DND-41 (cell line): Measurements from ENCODE around the gene ING2.

Experiments
- ATAC-seq: fragments of 200-7000 bp; cut with Tn5 transposase; 3 replicates; pipeline ENCODE4 v1.9.1; 2021; ENCODE audit warnings: low read depth; ENCODE audit not compliant: insufficient read depth
- DNase-seq: peaks from one replicate; pipeline ENCODE4 v3.0.0-alpha.2; 2020
- H2AFZ ChIP-seq: 2 replicates; pipeline ENCODE4 v1.6.0; 2012; ENCODE audit warnings: low read depth, low read length
- H3K27ac ChIP-seq: 2 replicates; pipeline ENCODE4 v1.5.1; 2012; ENCODE audit warnings: low read length, inconsistent platforms
- H3K27me3 ChIP-seq: fragments of 200-600 bp; sonication (generic); 2 replicates; pipeline ENCODE4 v1.6.0; 2012; ENCODE audit warnings: low read length, mild to moderate bottlenecking, inconsistent platforms; ENCODE audit not compliant: insufficient read depth, poor library complexity
- H3K36me3 ChIP-seq: 2 replicates; pipeline ENCODE4 v1.5.1; 2012; ENCODE audit warnings: low read length, inconsistent platforms; ENCODE audit not compliant: insufficient read depth
- H3K4me1 ChIP-seq: 2 replicates; pipeline ENCODE4 v1.5.1; 2012; ENCODE audit warnings: mild to moderate bottlenecking, low read length; ENCODE audit not compliant: insufficient read depth
- H3K4me2 ChIP-seq: 2 replicates; pipeline ENCODE4 v1.6.0; 2012; ENCODE audit warnings: mild to moderate bottlenecking, moderate library complexity, low read length, inconsistent platforms; ENCODE audit not compliant: insufficient read depth
- H3K4me3 ChIP-seq, 2 experiments: fragments of 200-600 bp in 1 of 2; shearing (Covaris generic) in 1 of 2; 2 replicates each; pipeline ENCODE4 v1.5.1; 2012 to 2016; ENCODE audit warnings: inconsistent platforms in 2 of 2, low read length in 2 of 2, mild to moderate bottlenecking in 2 of 2, low read depth in 1 of 2, moderate library complexity in 1 of 2
- H3K79me2 ChIP-seq: 2 replicates; pipeline ENCODE4 v1.6.0; 2012; ENCODE audit warnings: low read length, inconsistent platforms; ENCODE audit not compliant: insufficient read depth
- H3K9ac ChIP-seq: 2 replicates; pipeline ENCODE4 v1.6.0; 2012; ENCODE audit warnings: low read depth, mild to moderate bottlenecking, inconsistent platforms, low read length, moderate library complexity
- H3K9me3 ChIP-seq: 2 replicates; pipeline ENCODE4 v1.5.1; 2012; ENCODE audit warnings: low read length, moderate library complexity, mild to moderate bottlenecking, inconsistent platforms; ENCODE audit not compliant: insufficient read depth, severe bottlenecking
- H4K20me1 ChIP-seq: 2 replicates; pipeline ENCODE4 v1.6.0; 2012; ENCODE audit warnings: low read length; ENCODE audit not compliant: insufficient read depth
- EZH2 ChIP-seq: IDR thresholded peaks from 3 replicates; pipeline ENCODE4 v1.6.1; 2012; ENCODE audit warnings: borderline replicate concordance, low read depth, mild to moderate bottlenecking, moderate library complexity, low read length, inconsistent platforms; ENCODE audit not compliant: severe bottlenecking
- TF ChIP-seq, protein P1 (sequence below): IDR thresholded peaks from 2 replicates; pipeline ENCODE4 v1.5.1; 2012; ENCODE audit warnings: borderline replicate concordance, low read length, moderate library complexity, mild to moderate bottlenecking; ENCODE audit not compliant: poor library complexity, severe bottlenecking; ENCODE audit errors: extremely low read depth

The ING2 gene

DNA sequence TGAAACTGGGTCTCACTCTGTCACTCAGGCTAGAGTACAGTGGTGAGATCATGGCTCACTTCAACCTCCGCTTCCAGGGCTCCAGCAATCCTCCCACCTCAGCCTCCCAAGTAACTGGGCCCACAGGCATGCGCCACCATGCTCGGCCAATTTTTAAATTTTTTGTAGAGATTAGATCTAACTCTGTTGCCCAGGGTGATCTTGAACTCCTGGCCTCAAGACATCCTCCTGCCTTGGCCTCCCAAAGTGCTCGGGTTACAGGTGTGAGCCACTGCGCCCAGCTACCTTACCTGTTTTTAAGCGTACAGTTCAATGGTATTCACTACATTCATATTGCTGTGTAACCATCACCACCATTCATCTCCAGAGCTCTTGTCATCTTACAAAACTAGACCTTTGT is 41.5 kb downstream of the ING2 start:
- Histone ChIP-seq H3K4me3 (no peak overlapping the region), H3K9ac (no peak overlapping the region), H3K4me1 (no peaks in the 10 kb centered on the region), H4K20me1 (no peaks in the 10 kb centered on the region), H2AFZ (no peak overlapping the region), H3K27me3 (peaks cover 4% of the 10 kb centered on the region), H3K36me3 (no peaks in the 10 kb centered on the region), H3K27ac (no peak overlapping the region), H3K79me2 (no peaks in the 10 kb centered on the region), H3K9me3 (no peaks in the 10 kb centered on the region), H3K4me2 (no peak overlapping the region)
- ATAC-seq: no peak
- no peak for DNase-seq
- no peak for TF ChIP-seq EZH2
- TF ChIP-seq, protein P1, sequence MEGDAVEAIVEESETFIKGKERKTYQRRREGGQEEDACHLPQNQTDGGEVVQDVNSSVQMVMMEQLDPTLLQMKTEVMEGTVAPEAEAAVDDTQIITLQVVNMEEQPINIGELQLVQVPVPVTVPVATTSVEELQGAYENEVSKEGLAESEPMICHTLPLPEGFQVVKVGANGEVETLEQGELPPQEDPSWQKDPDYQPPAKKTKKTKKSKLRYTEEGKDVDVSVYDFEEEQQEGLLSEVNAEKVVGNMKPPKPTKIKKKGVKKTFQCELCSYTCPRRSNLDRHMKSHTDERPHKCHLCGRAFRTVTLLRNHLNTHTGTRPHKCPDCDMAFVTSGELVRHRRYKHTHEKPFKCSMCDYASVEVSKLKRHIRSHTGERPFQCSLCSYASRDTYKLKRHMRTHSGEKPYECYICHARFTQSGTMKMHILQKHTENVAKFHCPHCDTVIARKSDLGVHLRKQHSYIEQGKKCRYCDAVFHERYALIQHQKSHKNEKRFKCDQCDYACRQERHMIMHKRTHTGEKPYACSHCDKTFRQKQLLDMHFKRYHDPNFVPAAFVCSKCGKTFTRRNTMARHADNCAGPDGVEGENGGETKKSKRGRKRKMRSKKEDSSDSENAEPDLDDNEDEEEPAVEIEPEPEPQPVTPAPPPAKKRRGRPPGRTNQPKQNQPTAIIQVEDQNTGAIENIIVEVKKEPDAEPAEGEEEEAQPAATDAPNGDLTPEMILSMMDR: no peak

DNA sequence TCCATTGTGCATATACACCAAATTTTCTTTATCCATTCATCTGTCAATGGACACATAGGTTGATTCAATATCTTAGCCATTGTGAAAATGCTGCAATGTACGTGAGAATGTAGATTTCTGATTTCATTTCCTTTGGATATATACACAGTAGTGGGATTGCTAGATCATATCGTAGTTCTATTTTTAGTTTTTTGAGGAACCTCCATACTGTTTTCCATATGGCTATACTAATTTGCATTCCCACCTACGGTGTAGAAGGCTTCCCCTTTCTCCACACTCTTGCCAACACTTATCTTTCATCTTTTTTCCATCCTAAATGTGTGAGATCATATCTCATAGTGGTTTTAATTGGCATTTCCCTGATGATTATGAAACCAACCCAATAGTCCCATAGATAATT is 43.4 kb downstream of the ING2 start:
- Histone ChIP-seq H3K27ac (no peak overlapping the region), H3K36me3 (no peaks in the 10 kb centered on the region), H3K9me3 (no peaks in the 10 kb centered on the region), H3K4me2 (no peak overlapping the region), H4K20me1 (no peaks in the 10 kb centered on the region), H3K9ac (no peak overlapping the region), H3K79me2 (no peaks in the 10 kb centered on the region), H3K4me1 (no peaks in the 10 kb centered on the region), H3K4me3 (no peak overlapping the region), H3K27me3 (no peaks in the 10 kb centered on the region), H2AFZ (no peak overlapping the region)
- ATAC-seq (no peak), DNase-seq (no peak)
- TF ChIP-seq EZH2: no peak
- TF ChIP-seq, protein P1: no peak

DNA sequence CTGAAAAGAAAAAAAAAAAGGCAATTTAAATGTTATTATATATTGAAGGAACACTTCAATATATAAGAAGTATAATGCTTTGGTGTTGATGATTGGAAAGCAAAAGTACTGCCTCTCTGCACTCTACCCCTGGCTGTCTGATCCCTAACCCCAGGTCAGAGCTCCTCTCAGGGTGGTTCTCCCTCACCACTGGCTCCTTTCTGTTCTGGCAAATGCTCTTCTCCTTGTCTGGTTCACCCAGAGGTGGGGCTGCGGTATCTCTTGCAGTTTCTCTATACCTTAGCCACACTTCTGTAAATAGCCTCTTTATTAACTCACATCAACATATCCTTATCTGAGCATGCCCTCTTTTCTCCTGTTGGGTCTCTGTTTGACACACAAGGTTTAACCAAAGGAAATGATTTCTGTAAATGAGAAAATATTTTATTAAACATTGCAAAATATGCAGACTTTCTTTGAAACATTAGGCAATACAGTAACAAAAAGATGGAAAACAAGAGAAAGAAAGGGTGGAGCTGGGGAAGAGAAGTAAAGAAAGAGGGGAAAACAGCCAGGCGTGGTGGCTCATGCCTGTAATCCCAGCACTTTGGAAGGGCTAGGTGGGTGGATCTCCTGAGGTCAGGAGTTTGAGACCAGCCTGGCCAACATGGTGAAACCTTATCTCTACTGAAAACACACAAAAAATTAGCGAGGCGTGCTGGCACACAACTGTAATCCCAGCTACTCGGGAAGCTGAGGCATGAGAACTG is 45.7 kb downstream of the ING2 start:
- no peak for ATAC-seq

More for the DNA sequence above, 45.7 kb downstream of the ING2 start:
- no peaks in the 10 kb centered on the region for H3K27me3 ChIP-seq
- no peak overlapping the region for H3K4me3 ChIP-seq
- H3K27ac ChIP-seq: no peak overlapping the region
- no peak for DNase-seq
- H3K36me3 ChIP-seq: no peaks in the 10 kb centered on the region
- H2AFZ ChIP-seq: no peak overlapping the region
- H3K9ac ChIP-seq: no peak overlapping the region
- no peaks in the 10 kb centered on the region for H3K79me2 ChIP-seq
- H3K4me1 ChIP-seq: no peaks in the 10 kb centered on the region
- no peaks in the 10 kb centered on the region for H4K20me1 ChIP-seq
- TF ChIP-seq, protein P1: no peak
- TF ChIP-seq EZH2: no peak
- H3K9me3 ChIP-seq: no peaks in the 10 kb centered on the region
- no peak overlapping the region for H3K4me2 ChIP-seq
